Body of pancreas (tissue), 4 donors: ENCODE results near the gene PLXNA1. TPM values are rescaled to one million over a fixed set of nuclear protein-coding genes. Genes with fewer than 3 reads are reported as not detected.

Experiments used
- ATAC-seq: fragments of 150-250 bp; one replicate; pipeline ENCODE4 v1.9.1; 2016
- DNase-seq, 4 donors: peaks; one replicate each; pipeline ENCODE4 v3.0.0-alpha.2; 2019
- H3K27ac ChIP-seq, 4 donors: fragments of 200-600 bp; sonication (generic); 1 replicate in 3 of 4; 2 replicates in 1 of 4; pipeline versions ENCODE4 v1.5.1 to v1.6.1; 2016 to 2019; ENCODE audit warnings: mild to moderate bottlenecking in 1 of 4, mixed read lengths in 1 of 4, moderate library complexity in 1 of 4
- H3K27me3 ChIP-seq, 2 donors: fragments of 200-600 bp; sonication (generic); one replicate each; pipeline ENCODE4 v1.6.0; 2016; ENCODE audit warnings: mild to moderate bottlenecking in 1 of 2
- H3K36me3 ChIP-seq, 2 donors: fragments of 200-600 bp; sonication (generic); replicated peaks in 1 of 2; 2 replicates each; pipeline ENCODE4 v1.5.1; 2016; ENCODE audit warnings: low read depth in 2 of 2; ENCODE audit not compliant: insufficient read depth in 1 of 2
- H3K4me1 ChIP-seq: fragments of 200-600 bp; sonication (generic); one replicate; pipeline ENCODE4 v1.6.0; 2016
- H3K4me3 ChIP-seq, 2 donors: fragments of 200-600 bp; sonication (generic); 1 replicate in 1 of 2; 2 replicates in 1 of 2; pipeline ENCODE4 v1.5.1; 2016 to 2019
- H3K9me3 ChIP-seq, 3 donors: fragments of 200-600 bp; sonication (generic); 1 replicate in 2 of 3; 2 replicates in 1 of 3; pipeline ENCODE4 v1.5.1; 2016
- CTCF ChIP-seq, 7 experiments: fragments of 450-650 bp in 4 of 7; fragments of 200-600 bp in 3 of 7; sonication (generic) in 3 of 7; IDR thresholded peaks; one replicate each; pipeline ENCODE4 v1.5.1; 2016 to 2019; ENCODE audit warnings: antibody characterized with exemption in 7 of 7
- POLR2A ChIP-seq, 3 donors: fragments of 450-650 bp; IDR thresholded peaks; one replicate each; pipeline ENCODE4 v1.6.1; 2016; ENCODE audit warnings: antibody characterized with exemption in 3 of 3, mild to moderate bottlenecking in 2 of 3
- WGBS, 2 donors: methylation state at CpG; one replicate each; pipeline ENCODE4 v1.1.5; 2017; 5-methylcytosine and 5-hydroxymethylcytosine counted together
- intact Hi-C: fragments of 100-400 bp; cut with DNase I; formaldehyde crosslinking; loops from one replicate; pipeline ENCODE4 v1.15.1; 2023
- total RNA-seq, 2 donors: library from RNA; depleted of rRNA; stranded (reverse); fragments of >200 nt; gene quantifications; one replicate each; pipeline ENCODE4 v1.1.0, GENCODE V29; 2016

PLXNA1 gene
- total RNA-seq, 2 donors from 2014 or later: 13.2 to 25.1 TPM

- no peaks in the 10 kb centered on the region for H3K36me3 ChIP-seq
- H3K4me1 ChIP-seq: no peaks in the 10 kb centered on the region
- TF ChIP-seq CTCF (IDR thresholded peaks at IDR 0.05) (no peak), POLR2A (IDR thresholded peaks at IDR 0.05) (no peak)
- H3K4me3 ChIP-seq: no peak overlapping the region
- ATAC-seq (no peak), DNase-seq (no peak)
- WGBS, 2 donors: 89 to 94% methylated on average over 10 of the region's 10 CpGs
- intact Hi-C loops: no loop called here
- H3K9me3 ChIP-seq: no peaks in the 10 kb centered on the region
- H3K27me3 ChIP-seq: no peaks in the 10 kb centered on the region
- H3K27ac ChIP-seq: no peak overlapping the region
Measured at GRCh38 chr3:126952261-126952982, 30.5 kb upstream of the PLXNA1 start.

- WGBS, 2 donors: 90 to 92% methylated on average over 6 to 12 of the region's 12 CpGs
- Histone ChIP-seq H3K4me3 (no peak overlapping the region), H3K27ac (no peak overlapping the region), H3K4me1 (no peaks in the 10 kb centered on the region), H3K9me3 (no peaks in the 10 kb centered on the region), H3K27me3 (no peaks in the 10 kb centered on the region), H3K36me3 (no peaks in the 10 kb centered on the region)
- DNase-seq (no peak), ATAC-seq (no peak)
- no peak for TF ChIP-seq CTCF (IDR thresholded peaks at IDR 0.05)
- no peak for TF ChIP-seq POLR2A (IDR thresholded peaks at IDR 0.05)
- intact Hi-C loops: no loop called here
Measured at GRCh38 chr3:126952983-126953660, 29.8 kb upstream of the PLXNA1 start.

GRCh38 chr3:126954141-126954842 is 28.6 kb upstream of the PLXNA1 start:
- no peaks in the 10 kb centered on the region for H3K4me1 ChIP-seq
- intact Hi-C loops: no loop called here
- DNase-seq (no peak), ATAC-seq (no peak)
- TF ChIP-seq CTCF (IDR thresholded peaks at IDR 0.05) (no peak), POLR2A (IDR thresholded peaks at IDR 0.05) (no peak)
- H3K36me3 ChIP-seq: no peaks in the 10 kb centered on the region
- no peak overlapping the region for H3K27ac ChIP-seq
- no peaks in the 10 kb centered on the region for H3K9me3 ChIP-seq
- no peaks in the 10 kb centered on the region for H3K27me3 ChIP-seq
- 88% methylated on average over 8 to 10 of the region's 10 CpGs for WGBS, 2 donors
- no peak overlapping the region for H3K4me3 ChIP-seq

GRCh38 chr3:126955004-126955790 is 27.7 kb upstream of the PLXNA1 start:
- Histone ChIP-seq H3K27ac (no peak overlapping the region), H3K9me3 (no peaks in the 10 kb centered on the region), H3K4me1 (no peaks in the 10 kb centered on the region), H3K27me3 (no peaks in the 10 kb centered on the region), H3K4me3 (no peak overlapping the region), H3K36me3 (no peaks in the 10 kb centered on the region)
- DNase-seq: no peak
- ATAC-seq: no peak
- 93 to 94% methylated on average over 15 of the region's 15 CpGs for WGBS, 2 donors
- no peak for TF ChIP-seq CTCF (IDR thresholded peaks at IDR 0.05)
- no peak for TF ChIP-seq POLR2A (IDR thresholded peaks at IDR 0.05)
- intact Hi-C loops: no loop called here
